HG03439 (cell line): ENCODE data around the gene LRRC7.

ENCODE experiments used
- ATAC-seq: cut with Tn5 transposase; IDR thresholded peaks from one replicate; pipeline ENCODE4 v1.9.1; 2021; ENCODE audit warnings: mild to moderate bottlenecking, moderate library complexity; ENCODE audit not compliant: unreplicated experiment

LRRC7 gene

DNA sequence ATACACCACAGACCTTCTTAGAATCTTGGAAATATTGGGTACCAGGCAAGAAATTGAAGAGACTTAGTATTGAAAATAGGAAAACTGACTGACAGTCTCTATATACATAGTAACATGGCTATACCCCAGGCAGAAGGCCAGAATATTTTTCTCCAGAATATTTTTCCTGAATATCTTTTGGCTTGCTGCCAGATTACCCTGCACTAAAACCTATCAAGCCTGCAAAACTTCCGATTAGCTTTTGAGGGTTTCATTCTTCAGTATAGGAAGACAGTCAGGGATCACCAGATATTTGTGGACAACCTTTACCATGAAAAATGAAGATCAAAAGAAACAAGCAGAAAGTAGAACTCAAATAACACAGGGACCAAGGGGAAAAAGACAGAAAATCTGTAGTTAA, 187.9 kb downstream of the LRRC7 start:
- ATAC-seq, result no peak

DNA sequence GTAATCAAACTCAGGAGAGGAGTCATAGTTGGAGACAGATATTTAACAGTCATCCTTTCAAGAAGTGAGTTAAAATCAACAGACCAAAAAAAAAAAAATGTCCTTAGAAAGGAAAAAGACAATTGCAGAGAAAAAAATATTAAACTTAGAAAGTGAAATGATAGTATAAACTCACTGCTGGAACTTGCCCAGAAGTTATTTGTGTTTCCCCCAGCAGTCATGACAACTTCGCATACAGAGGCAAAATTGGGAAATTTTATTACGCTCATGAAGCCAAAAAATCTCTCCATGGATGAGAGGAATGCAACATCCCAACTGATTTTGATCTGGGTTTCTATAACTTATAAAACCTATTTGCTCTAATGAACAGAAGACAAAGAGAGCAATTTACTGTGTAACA, 198.2 kb downstream of the LRRC7 start:
- no peak for ATAC-seq

DNA sequence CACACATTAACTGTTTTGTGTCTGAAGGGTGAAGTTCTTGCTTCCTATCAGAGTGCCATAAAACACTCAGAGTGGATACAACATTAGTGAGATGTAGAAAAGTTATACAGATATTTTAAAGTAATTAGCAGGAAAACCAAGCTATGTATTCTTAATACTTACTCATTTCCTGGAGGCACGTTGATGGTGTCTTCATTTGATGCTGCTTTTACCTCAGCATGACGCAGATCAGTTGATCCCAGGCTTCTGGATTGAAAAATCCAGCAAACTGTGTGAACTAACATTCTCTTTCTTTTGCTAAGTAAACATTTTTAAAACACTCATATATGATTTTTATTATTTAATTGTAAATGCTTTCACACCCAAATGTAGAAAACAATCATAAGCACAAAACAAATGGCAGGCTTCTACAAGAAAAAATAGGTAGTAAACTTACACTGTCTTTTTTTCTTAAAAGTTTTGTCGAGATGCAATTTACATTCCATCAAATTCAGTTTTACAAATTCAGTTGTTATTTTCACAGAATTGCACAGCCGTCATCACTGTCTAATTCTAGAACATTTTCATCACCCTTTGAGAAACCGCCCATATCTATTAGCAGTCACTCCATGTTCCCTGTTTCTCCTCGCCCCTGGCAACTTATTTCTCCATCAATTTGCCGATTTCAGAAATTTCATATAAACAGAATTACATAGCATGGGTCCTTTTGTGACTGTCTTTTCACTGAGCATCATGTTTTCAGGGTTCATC, 198.9 kb downstream of the LRRC7 start:
- ATAC-seq, result no peak

DNA sequence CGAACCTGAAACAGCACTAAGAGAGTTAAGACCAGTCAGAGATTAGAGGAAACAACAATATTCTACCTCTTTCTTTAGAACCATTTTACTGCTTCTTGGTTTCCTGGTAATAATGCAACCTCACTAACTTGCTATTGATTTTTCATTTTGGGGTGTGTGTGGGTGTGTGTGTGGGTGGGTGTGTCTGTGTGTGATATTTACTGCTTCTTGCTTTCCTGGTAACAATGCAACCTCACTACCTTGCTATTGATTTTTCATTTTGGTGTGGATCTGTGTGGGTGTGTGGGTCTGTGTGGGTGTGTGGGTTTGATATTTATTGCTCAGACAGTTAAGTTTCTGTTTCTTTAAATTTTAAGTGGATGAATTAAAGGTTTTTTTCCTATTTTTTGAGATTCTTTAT, 208.8 kb downstream of the LRRC7 start:
- ATAC-seq, result no peak

DNA sequence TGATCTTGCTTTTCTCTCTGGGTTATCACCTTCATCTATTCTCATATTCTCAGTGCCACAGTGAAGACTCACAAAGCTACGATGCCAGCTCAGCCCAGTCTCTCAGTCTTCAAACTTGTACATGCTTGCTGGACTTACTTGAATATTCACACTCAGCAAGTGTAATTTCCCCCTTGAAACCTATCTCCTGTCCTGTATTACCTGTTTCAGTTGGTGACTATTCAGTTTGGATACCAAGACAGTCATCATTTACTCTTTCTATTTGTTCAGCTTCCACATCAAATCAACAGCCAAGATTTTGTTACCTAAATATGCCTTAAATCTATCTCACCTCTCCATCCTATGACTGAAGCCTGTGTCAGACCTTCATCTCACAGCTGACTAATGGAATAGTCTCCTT, 209.7 kb downstream of the LRRC7 start:
- ATAC-seq, result no peak

DNA sequence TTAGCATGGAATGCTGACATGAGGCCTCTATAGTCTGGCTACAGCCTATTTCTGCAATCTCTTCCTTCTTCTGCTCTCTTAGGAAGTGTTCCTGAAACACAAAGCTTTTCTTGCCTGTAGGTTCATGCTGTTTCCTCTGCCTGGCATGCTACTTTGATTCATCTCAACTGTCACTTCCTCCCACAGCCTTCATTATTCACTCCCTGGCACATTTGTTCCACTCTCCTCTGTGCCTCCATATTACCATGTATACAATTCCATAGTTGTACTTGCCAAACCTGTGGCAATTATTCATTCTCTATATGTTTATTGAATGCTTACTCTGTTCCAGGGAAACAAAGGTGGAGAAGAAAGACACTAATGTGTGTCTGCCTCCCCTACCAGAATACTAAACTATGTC, 210.2 kb downstream of the LRRC7 start:
- ATAC-seq, result no peak

DNA sequence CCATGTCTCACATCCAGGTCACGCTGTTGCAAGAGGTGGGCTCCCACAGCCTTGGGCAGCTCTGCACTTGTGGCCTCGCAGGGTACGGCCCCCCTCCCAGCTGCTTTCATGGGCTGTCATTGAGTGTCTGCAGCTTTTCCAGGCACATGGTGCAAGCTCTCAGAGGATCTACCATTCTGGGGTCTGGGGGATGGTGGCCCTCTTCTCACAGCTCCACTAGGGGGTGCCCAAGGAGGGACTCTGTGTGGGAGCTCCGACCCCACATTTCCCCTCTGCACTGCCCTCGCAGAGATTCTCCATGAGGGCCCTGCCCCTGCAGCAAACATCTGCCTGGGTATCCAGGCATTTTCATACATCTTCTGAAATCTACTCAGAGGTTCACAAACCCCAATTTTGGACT, 219.4 kb downstream of the LRRC7 start:
- no peak for ATAC-seq

DNA sequence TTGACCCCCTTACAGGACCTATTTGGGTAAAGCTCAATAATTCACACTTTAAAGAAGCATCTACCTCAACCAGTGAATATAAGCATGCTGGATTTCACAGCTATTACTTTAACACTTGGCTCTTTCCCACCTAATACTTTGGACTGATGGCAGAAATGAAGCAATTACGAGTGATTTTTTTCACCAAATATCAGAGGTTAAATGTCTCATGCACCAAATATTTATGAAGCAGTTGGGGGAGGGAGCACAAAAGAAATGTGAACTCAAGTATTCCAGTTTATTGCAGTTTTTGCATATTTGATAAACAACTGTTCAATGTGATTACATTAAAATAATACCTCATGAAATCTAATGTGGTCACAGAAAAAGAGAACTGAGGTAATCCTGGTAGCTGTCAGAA, 223.6 kb downstream of the LRRC7 start:
- no peak for ATAC-seq

DNA sequence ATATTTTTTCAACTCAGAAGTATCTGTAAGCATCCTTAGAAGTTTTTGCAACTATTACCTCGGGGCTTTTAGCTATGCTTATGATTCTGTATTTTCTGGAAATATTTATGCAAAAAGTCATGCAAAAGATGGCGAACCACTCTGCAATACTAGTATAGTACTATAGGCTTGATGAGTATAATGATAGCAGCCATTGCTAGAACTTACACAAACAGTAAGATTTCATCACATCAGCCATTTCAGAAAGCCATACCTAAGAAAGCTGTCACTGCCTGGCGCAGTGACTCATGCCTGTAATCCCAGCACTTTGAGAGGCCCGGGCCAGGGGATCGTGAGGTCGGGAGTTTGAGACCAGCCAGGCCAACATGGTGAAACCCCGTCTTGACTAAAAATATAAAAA, 227.1 kb downstream of the LRRC7 start:
- ATAC-seq, result no peak

DNA sequence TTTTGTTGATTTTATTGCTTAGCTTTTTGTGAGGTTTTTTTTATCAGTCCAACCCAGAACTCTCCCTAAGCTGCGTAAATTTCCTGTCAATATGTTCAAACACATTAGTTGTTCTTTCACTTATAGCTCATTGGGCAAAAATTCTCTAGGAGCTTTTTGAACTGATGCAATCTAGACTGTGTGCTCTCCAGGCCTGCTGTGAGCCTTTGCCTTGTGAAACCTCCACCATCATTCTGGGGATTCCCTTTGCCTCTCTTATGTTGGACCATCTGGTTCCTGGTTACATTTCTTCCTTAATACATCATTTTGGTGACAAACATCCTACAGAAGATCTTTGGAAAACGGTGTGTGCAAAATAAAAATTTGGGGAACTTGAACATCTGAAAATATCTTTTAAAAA, 247.2 kb downstream of the LRRC7 start:
- ATAC-seq, result no peak

DNA sequence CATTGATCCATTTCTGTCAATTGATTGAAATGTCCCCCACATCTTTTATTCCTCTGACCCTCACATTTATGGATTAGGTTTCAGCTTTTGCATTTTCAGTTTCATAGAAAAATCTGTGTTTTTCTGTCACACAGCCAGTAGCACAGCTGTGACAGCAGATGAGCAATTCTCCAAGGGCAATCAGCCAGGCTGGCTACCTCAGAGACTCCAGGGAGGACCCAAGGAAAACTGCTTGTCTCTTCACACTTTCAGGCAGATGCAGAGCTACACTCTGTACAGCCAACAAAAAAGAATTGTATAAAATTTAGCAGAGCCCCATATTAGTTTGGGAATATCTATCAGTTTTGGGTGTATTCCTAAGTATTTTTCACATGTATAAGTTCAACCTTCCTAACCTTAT, 257.2 kb downstream of the LRRC7 start:
- no peak for ATAC-seq

DNA sequence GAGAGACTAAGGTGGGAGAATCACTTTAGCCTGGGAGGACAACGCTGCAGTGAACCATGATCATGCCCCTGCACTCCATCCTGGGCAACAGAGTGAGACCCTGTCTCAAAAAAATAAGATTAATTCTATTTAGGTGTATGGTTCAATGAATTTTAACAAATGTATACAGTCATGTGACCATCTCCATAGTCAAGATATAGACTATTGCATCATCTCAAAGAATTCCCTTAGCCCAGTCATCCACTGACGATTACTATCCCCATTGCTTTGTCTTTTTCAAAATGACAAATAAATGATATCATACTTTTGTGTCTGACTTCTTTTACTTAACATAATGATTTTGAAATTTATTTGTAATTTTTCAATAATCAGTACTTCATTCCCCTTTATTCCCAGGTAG, 260.0 kb downstream of the LRRC7 start:
- no peak for ATAC-seq

DNA sequence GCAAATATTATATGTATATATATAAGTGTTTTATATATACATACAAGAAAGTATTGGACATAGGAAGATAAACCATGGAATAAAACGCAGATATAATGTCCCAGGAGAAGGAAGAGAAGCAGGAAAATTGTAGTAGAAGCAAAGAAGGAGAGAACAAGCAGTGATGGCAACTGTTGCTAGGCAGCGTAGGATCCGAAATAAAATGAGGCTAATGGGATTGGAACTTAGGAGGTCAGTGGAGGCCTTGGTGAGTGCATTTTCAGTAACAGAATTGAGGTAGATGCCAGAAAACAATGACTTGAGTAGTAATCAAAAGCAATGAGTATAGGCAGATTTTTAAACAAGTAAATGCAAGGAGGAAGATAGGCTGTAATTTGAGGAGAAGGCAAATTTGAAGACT, 265.8 kb downstream of the LRRC7 start:
- ATAC-seq, result no peak

DNA sequence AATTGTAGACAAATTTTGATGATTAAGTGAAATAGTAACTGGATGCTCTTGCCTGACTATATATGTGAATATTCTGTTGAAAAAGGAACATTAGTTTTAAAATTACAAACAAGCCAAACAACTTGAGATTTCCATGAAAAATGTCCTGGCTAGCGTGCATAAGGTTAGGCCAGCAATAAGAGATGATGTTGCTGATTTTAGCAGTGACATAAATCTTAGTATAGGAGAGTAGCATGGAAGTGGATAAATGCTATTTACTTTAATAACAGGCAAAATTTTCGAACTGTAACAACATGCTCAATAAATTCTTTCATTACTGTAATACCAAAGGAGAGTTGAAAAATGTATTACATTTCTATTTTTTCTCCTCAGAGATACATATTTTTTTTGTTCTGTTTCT, 266.6 kb downstream of the LRRC7 start:
- no peak for ATAC-seq

DNA sequence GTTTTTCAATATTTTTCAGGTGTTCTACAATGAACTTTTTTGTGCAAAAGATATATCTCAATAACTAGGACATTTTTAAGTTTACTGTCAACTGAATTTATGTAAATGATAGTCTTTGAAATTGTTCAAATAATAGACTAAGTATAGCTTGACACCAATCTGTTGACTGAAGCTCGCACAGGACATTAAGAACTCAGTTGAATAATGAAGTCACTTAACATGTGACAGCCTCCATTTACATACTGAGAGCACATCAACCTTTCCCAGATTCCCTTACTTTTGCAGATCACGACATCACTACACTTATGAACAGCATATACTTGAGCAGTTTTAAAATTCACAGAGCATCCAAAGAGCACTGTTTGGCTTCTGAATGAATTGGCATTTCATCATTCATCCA, 268.2 kb downstream of the LRRC7 start:
- ATAC-seq, result no peak

DNA sequence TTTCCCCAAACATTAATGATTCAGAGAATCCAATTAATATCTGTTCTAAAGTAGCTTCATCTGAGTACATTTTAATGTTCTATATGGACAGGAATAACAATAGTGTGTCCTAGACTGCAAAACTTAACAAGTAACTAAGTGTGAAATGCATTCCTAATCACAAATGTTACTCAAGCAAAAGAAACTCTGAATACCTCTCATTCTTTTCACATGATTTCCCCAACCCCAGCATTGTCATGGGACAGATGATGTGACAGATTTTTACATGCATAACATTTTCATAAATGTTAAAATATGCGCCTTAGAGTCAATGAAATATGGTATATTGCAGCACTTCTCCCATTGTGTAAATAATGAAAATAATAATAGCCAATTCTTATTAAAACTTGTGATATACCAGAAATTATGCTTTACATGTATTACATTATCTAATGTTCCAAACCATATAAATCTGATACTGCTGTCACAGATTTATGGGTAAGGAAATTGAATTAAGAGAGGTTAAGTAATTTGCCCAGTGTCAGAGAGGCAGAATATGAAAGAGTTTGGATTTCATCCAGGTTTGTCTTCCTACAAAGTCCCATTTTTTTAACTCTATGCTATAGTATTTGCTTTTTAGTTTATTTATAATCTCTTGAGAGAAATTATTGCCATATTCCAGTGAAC, 269.4 kb downstream of the LRRC7 start:
- no peak for ATAC-seq

DNA sequence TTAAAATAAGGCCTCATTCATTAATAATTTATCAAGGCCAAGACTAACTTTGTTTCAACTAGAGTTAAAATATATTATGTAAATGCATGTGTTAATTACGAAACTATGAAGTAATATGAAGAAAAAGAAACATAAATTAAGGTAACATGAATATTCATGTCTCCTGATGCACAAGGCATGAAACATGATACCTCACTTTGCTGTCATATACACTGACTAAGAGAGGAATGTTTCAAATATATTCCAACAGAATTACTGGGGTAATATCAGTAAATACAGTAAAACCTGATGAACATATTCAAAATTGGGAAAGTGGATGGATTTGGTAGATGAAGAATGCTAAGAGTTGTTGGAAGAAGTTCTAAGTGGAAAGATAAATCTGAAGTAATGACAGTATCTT, 274.6 kb downstream of the LRRC7 start:
- ATAC-seq, result no peak

DNA sequence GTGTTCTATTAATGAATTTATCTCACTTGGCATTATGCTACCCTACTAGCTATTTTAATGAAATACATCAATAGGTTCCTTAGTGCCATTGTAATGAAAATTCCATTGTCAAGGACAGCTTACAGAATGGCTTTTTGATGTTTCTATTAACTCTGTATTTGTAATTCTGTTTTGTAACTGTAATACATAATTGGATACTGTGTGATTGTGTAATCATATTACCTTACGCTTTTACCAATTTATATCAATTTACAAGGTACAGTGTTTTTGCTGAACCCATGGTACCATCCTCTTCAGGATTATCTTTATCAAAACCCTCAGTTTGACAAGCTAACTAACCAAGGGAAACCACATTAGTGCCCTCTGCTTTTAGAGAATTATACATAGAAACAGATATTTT, 277.9 kb downstream of the LRRC7 start:
- ATAC-seq, result no peak

DNA sequence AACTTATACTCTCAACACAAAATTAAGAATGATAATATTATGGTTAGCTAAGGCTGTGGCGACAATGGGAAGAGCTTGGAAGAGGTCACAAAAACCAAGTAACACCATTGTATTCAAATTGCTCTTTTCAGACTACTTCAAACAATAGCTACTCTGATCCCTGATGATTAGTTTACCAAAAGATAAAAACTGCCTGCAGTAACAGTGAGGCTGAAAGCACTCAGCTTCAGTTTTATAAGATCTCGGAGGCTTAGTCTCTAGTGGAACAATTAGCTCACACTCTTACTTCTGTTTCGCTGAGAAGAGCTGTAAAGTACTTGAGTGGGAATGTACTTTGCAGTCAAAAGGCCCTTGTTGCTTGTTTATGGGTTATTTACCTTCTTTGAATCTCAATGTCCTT, 278.5 kb downstream of the LRRC7 start:
- no peak for ATAC-seq

DNA sequence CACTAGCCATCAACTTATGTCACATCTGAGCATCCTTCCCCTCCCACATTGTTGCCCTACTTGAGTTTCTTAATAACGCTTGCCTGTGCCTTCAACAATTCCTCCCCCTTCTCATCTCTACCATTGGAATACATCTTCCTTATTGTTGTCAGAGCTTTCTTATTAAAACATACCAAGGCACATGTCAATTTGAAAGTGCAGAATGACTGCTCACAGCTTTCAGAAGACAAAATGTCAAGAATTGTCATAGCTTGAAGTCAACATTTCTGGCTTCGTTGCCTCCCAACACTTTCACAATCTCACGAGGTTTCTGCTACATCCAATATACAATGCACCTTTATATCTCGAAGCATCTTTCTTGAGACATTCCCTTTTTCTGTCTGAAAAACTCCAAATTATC, 279.9 kb downstream of the LRRC7 start:
- no peak for ATAC-seq

DNA sequence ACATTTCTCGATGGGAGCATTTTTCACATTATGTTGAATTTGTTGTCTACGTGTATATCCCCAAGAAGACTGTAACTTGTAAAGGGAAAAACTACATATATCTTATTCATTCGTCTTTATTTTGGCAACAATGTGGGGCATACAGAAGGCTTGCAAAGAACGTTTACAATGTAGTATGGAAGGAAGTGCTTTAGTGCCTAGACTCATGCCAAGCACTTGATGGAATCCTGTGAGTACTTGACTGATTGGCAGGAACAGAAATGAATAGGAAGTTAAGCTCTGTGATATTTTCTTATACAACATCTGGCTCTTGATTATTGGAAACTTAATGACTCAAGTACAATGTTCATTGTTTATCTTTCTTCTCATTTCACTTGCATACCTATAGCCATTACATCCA, 284.4 kb downstream of the LRRC7 start:
- ATAC-seq, result no peak

DNA sequence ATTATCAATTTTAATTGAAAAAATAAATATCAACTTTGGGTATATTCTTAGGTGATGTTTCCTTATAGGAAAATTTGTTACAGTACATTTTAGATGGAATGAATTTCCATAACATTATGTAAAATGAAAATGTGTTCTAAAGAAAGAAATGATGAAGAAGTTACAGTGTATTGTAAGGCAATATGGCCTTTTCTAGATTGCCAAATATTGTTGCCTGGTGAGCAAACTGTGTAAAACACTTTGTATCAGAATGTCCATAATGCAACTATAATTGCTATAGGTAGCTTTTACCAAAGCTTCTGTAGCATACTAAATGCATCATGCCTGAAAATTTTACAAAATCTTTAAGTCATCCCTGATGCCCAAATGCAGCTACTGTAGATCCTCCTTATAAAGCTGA, 285.0 kb downstream of the LRRC7 start:
- ATAC-seq, result no peak

DNA sequence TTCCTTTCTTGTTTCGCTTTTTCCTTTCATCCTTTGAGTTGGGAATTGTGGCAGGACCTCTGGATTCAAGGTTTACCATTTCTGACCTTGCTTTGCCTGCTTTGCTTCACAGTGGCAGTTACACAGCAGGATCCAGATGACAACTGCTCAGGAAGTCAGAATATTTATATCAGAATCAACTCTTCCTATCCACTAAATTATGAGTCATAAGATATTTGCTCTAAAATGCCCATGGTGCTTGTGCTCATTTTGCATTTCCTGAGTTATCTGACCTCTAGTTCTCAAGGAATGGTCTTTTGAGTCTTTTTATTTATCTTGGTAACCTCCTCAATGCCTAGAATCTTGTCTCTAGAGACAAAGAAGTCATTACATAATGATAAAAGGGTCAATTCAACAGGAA, 290.8 kb downstream of the LRRC7 start:
- no peak for ATAC-seq
